Dermis blood vessel endothelial cell (primary cell): ENCODE results near the gene PPM1N. TPM values are rescaled to one million over a fixed set of nuclear protein-coding genes. Genes with fewer than 3 reads are reported as not detected.
A peak's percentile ranks its signal among the peaks of the same experiment; 100 is the strongest.

Experiments used
- DNase-seq: peaks from one replicate; pipeline ENCODE4 v3.0.0; 2010
- total RNA-seq: library from RNA; depleted of rRNA; stranded (reverse); fragments of >200 nt; gene quantifications from 2 replicates; pipeline ENCODE4 v1.2.3, GENCODE V29; 2014

The PPM1N gene
- total RNA-seq, 1 donor from 2014 or later, result 1.5 TPM

DNA sequence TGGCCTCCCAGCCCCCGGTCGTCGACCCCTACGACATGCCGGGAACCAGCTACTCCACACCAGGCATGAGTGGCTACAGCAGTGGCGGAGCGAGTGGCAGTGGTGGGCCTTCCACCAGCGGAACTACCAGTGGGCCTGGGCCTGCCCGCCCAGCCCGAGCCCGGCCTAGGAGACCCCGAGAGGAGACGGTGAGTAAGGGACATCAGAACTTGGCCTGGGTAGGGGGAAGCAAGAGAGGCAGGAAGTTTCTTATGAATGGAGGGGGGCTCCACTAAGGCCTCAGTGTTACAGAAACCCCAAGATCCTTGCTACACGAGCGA lies 27.5 kb upstream of the PPM1N start:
- DNase-seq, result no peak

DNA sequence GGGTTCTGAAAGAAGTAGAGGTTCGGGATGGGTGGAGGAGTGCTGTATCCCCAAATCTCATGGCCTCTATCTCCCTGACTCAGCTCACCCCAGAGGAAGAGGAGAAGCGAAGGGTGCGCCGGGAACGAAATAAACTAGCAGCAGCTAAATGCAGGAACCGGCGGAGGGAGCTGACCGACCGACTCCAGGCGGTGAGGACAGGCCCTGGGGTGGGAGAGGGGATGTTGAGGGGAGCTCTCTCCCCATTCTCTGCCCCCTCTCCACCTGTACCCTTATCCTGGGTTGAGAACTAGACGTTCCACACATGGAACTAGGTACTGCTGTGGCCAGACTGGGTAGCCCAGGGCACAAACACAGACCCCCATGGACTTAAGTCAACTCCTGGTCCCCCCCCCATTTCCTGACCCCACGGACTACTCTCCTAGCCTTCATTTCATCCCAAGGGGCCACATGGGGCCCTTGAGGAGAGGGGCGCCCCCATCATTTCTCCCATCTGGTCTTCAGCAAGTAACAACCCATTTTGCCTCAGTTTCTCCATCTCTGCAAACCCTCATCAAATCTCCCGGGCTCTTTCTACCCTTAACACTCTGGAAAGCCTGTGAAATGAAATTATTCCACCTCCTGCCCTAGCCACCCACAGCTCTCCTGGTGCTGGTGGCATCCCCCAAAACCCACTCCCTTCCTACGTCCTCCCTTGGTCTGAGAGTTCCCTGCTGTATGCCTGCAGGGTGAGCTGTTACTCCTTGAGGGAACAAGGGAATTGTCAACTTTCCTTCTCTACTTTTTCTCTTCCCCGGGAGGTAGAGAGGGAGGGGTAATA lies 26.9 kb upstream of the PPM1N start:
- no peak for DNase-seq

DNA sequence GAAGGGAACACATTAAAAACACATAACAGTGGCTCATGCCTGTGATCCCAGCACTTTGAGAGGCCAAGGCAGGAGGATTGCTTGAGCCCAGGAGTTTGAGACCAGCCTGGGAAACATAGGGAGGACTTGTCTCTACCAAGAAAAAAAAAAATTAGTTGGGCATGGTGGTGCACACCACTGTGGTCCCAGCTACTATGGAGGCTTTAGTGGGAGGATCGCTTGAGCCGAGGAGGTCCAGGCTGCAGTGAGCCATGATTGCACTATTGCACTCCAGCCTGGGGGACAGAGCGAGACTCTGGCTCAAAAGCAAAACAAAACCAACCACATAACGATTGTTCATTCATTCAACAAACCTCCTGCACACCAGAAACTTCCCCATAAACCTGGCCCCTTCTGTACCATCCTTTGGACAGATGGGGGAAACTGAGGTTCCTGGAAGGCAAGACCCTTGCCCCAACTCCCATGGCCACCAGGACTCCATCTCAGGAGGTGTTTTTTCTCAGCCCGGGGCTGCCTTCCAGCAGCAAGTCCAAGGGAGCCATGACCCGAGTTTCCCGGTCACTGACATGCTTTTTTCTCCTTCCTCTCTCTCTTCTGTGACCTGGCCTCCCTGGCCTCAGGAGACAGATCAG lies 26.2 kb upstream of the PPM1N start:
- no peak for DNase-seq

DNA sequence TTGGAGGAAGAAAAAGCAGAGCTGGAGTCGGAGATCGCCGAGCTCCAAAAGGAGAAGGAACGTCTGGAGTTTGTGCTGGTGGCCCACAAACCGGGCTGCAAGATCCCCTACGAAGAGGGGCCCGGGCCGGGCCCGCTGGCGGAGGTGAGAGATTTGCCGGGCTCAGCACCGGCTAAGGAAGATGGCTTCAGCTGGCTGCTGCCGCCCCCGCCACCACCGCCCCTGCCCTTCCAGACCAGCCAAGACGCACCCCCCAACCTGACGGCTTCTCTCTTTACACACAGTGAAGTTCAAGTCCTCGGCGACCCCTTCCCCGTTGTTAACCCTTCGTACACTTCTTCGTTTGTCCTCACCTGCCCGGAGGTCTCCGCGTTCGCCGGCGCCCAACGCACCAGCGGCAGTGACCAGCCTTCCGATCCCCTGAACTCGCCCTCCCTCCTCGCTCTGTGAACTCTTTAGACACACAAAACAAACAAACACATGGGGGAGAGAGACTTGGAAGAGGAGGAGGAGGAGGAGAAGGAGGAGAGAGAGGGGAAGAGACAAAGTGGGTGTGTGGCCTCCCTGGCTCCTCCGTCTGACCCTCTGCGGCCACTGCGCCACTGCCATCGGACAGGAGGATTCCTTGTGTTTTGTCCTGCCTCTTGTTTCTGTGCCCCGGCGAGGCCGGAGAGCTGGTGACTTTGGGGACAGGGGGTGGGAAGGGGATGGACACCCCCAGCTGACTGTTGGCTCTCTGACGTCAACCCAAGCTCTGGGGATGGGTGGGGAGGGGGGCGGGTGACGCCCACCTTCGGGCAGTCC lies 25.5 kb upstream of the PPM1N start:
- DNase-seq, result no peak

DNA sequence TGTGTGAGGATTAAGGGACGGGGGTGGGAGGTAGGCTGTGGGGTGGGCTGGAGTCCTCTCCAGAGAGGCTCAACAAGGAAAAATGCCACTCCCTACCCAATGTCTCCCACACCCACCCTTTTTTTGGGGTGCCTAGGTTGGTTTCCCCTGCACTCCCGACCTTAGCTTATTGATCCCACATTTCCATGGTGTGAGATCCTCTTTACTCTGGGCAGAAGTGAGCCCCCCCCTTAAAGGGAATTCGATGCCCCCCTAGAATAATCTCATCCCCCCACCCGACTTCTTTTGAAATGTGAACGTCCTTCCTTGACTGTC lies 24.9 kb upstream of the PPM1N start:
- no peak for DNase-seq

DNA sequence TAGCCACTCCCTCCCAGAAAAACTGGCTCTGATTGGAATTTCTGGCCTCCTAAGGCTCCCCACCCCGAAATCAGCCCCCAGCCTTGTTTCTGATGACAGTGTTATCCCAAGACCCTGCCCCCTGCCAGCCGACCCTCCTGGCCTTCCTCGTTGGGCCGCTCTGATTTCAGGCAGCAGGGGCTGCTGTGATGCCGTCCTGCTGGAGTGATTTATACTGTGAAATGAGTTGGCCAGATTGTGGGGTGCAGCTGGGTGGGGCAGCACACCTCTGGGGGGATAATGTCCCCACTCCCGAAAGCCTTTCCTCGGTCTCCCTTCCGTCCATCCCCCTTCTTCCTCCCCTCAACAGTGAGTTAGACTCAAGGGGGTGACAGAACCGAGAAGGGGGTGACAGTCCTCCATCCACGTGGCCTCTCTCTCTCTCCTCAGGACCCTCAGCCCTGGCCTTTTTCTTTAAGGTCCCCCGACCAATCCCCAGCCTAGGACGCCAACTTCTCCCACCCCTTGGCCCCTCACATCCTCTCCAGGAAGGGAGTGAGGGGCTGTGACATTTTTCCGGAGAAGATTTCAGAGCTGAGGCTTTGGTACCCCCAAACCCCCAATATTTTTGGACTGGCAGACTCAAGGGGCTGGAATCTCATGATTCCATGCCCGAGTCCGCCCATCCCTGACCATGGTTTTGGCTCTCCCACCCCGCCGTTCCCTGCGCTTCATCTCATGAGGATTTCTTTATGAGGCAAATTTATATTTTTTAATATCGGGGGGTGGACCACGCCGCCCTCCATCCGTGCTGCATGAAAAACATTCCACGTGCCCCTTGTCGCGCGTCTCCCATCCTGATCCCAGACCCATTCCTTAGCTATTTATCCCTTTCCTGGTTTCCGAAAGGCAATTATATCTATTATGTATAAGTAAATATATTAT lies 24.3 kb upstream of the PPM1N start:
- DNase-seq, result no peak

DNA sequence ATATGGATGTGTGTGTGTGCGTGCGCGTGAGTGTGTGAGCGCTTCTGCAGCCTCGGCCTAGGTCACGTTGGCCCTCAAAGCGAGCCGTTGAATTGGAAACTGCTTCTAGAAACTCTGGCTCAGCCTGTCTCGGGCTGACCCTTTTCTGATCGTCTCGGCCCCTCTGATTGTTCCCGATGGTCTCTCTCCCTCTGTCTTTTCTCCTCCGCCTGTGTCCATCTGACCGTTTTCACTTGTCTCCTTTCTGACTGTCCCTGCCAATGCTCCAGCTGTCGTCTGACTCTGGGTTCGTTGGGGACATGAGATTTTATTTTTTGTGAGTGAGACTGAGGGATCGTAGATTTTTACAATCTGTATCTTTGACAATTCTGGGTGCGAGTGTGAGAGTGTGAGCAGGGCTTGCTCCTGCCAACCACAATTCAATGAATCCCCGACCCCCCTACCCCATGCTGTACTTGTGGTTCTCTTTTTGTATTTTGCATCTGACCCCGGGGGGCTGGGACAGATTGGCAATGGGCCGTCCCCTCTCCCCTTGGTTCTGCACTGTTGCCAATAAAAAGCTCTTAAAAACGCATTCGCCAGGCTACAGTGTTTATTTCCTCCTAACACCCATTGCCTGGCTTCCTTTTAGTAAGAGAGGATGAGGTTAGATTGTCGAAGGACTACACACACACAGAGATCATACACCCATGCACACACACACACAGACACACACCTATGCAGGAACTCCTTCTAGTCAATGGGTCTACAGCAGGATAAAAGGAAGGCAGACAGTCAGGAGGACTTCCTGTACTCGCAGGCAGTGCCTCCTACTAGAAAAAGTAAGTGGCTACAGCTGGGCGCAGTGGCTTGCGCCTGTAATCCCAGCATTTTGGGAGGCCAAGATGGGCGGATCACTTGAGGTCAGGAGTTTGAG lies 23.4 kb upstream of the PPM1N start:
- DNase-seq, result no peak

DNA sequence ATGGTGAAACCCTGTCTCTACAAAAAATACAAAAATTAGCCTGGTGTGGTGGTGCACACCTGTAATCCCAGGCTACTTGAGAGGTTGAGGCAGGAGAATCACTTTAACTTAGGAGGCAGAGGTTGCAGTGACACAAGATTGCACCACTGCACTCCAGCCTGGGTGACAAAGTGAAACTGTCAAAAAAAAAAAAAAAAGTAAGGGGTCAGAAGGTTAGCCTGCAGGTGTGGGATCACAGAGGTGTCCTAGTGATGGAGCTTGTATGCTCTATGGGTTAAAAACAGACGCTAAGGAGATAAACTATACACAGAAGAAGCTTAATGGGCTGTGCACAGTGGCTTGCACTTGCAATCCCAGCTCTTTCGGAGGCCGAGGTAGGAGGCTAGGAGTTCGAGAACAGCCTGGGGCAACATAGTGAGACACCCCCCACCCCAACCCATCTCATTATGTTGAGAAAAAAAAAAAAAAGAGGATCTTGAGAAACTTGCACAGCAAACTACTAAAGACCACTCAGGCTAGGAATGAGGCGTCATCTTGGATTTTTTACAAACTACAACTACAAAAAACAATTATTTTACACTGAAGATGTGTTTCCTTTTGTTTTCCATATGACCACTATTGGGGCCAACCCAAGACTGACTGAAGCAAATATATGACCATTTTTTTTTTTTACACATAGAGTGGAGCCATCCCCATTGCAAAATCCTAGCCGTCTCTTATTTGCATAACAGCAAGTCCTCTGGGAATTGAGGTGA lies 22.5 kb upstream of the PPM1N start:
- DNase-seq, result no peak

DNA sequence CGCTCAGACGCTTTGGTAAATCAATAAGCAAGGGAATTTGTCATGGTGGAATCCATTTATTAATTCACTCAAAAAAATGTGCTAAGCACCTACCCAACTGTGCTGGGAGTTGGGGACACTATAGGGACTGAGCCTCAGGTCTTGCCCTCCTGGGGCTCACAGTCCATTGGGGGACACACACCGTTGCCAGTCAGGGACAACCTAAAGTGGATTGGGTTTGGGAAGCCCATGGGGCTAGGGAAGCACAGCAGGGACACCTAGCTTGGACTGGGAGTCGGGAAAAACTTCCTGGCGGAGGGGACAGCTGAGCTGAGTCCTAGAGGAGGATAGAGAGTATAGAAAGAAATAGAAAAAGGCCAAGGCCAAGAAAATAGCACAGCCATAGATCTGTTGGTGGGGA lies 21.9 kb upstream of the PPM1N start:
- DNase-seq, result no peak

DNA sequence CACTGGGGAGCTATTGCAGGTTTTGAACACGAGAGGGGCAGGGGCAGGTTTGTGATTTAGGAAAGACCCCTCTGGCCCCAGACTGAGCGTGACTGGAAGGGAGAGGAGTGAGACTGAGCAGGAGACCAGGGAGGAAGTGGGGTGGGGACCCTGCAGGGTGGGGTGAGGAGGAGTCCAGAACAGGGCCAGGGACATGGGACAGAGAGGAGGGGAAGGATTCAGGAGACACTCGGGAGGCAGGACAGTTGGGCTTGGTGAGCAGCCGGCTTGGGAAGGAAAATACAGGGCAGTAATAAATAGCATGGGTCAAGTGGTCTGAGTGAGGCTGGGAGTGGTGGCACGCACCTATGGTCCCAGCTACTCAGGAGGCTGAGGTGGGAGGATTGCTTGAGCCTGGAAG lies 21.1 kb upstream of the PPM1N start:
- no peak for DNase-seq

DNA sequence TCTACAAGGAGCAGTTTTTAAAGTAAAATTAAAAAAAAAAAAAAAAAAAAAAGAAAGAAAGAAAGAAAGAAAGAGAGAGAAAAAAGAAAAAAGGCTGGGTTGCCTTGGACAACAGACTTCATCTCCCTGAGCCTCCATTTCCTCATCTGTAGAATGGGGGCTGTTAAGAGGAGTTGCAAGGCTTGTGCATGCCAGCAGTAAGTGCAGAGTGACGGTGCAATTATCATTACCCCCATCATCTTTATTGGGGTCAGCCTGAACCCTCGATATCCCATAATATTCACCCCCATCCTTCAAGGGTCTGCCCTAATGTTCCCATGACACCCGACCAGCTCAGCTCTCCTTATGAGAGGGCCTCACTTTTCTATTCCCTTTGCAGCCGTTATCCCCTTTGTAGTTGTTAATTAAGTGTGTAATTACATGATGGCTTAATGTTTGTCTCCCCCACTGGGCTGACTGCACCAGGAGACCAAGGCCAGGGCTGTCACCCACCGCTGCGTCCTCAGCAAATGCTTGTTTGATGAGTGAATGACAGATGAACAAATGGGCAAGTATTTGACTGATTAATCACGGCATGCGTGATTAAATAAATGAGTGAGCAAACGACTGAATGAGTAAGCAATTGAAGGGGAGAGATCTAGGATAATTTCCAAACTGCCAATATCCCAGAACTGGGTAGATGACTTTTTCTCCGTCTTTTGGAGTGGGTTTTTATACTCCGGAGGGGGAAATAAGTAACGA lies 20.4 kb upstream of the PPM1N start:
- DNase-seq, result no peak

DNA sequence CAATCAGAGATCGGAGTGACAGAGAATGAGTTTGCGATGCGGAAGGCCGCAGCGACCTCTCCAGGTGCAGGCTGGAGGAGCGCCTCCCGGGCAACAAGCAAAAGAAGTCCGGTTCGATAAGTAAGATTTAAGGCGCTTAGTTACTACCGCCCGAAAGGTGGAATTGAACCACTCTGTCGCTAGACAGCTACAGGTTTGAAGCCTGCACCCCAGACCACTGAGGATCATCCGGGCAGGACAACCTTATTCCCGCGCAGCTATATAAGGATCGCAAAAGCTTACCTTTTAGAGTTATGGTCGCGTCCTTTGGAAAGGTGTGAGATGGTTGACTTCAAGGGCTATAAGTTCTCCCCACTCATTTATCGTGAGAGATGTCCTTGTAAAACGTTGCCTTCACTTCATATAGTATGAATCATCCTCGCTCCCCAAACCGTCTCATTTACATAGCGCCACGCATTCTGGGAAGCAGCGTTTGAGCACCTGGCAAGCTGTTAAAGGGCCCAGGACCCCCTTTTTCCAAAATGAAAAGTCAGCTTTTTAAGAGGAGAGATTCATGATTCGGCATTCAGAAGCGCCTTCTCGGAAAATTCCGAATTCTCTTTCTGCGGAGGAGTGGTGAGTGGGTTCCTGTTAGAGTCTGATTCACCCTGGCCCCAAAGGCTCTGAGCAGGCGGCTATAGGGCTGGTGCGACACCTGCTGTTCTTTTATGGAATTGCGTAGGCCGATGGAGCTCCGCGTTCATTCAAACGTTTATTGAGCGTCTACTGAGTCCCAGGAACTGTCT lies 19.6 kb upstream of the PPM1N start:
- DNase-seq, result peak; percentile 95

DNA sequence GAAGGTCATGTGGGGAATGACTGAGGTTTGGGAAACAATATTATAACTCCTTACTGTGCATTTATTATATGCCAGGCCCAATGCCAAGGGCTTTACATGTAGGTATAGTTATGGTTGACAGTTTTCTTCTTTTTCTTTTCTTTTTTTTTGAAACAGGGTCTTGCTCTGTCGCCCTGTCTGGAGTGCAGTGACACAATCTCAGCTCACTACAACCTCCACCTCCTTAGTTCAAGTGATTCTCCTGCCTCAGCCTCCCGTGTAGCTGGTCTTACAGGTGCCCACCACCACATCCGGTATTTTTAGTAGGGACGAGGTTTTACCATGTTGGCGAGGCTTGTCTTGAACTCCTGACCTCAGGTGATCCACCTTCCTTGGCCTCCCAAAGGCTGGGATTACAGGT lies 15.2 kb upstream of the PPM1N start:
- DNase-seq, result no peak

DNA sequence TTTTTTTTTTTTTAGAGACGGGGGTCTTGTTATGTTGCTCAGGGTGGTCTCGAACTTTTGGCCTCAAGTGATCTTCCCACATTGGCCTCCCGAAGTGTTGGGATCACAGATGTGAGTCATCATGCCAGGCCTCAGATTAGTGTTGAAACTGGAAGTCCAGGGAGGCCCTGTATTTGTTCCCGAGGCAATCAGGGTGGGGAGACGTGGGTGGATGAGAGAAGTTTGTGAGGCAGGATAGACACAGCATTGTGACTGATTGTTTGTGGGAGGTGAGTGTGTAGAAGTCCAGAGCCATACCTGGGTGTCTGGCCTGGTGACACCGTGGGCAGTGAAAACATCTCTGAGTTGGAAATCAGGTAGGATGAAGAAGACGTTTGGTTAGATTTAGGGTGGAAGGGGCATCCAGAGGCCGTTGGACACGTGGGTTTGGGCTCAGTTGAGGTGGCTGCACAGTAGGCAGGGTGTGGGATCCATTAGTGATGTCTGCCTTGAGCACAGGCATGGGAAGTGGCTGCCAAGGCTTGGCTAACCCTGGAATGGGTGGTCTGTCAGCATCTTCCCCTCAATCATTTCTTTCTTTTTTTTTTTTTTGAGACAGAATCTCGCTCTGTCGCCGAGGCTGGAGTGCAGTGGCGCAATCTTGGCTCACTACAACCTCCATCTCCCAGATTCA lies 13.8 kb upstream of the PPM1N start:
- DNase-seq, result no peak

DNA sequence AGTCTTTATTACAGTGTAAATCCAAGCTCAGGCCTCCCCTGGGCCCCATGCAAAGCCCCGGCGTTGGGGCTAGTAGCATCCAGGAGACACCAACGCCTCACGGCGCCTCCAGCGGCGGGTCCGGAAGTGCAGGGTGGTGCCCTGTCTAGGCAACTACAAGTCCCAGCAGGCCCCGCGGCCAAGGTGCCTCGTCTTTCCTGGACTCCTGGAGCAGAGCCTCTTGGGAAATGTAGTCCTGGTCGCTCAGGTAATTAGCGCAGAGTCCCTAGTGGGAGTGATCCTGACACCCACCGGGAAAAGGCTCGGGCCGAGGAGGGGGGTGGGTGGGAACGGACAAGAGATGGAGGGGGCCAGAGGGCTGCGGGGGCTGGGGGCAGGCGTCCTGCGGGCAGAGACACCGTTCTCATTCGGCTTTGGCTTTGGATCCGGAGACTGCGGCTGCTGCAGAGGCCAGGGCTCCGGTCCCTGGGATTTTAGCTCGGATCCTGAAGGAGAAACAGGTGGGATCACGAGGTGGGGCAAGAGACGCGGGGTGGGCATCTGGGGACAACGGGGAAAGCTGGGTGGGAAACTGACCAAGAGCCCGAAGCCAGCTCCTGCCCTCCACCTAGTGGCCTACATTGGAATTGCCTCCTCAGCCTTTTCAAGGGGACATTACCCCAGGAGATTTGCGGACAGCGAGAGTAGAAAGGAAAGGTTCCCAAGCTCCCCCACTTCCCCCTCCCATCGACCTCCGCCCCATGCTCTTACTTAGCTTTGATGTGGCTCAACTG lies 12.8 kb upstream of the PPM1N start:
- peak; percentile 96 for DNase-seq

DNA sequence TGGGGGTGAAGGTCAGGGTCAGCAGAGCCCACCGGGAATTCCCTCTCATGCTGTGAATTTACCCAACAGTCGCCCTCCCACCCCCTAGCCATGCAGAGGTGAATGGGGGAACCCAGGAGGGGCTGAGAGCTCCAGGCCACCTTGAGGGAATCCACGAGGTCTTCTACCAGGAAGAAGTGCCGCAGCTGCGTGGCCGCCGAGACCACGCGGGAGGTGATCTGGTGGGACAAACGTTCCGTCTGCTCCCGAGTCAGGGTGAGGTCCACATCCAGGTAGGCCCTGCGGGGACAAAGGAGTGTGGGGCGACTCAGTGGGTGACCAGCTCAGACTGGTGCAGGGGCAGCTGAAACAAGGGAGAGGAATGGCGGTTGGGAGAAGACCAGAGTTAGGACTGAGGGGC lies 9.5 kb upstream of the PPM1N start:
- DNase-seq, result no peak

DNA sequence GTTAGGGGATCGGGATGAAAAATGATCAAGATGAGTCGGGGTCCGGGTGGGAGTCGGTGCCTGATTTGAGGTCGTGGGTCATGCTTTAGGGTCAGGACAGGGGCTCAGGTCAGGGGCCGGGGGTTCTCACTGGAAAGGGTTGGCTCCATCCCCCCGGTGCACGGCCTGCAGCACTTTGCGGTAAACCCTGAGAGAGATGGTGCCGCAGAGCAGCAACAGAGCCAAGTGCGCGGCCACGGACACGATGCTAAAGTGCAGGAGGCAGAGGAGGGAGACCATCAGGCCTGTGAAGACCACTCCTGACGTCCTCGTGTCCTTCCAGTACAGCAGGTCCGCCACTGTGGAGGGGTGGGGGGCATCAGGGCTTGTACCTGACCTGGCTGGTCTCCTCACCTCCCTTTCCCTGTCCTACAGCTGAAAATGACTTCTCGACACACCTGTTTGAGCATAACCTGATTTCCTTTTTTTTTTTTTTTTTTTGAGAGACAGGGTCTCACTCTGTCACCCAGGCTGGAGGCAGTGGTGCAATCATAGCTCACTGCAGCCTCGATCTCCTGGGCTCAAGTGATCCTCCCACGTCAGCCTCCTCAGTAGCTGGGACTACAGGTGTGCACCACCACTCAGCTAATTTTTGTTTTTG lies 8.9 kb upstream of the PPM1N start:
- no peak for DNase-seq
